Stomach (tissue), 4 donors: Measurements from ENCODE around the gene FXYD2.
"Not testable (repeated sequence)": the region's sequence is repeated elsewhere in the genome, so short reads cannot be mapped to it uniquely, and the experiment has no call there.

Experiments used
- POLR2A ChIP-seq, 4 donors: fragments of 450-650 bp; IDR thresholded peaks; one replicate each; pipeline ENCODE4 v1.6.1; 2016; ENCODE audit warnings: antibody characterized with exemption in 4 of 4, control low read depth in 2 of 4, mild to moderate bottlenecking in 1 of 4, moderate library complexity in 1 of 4
- TF ChIP-seq, protein P1 (sequence below), 7 experiments: fragments of 450-650 bp in 4 of 7; fragments of 200-600 bp in 3 of 7; sonication (generic) in 3 of 7; IDR thresholded peaks; one replicate each; pipeline ENCODE4 v1.5.1; 2016 to 2019; ENCODE audit warnings: antibody characterized with exemption in 7 of 7, control low read depth in 2 of 7, mild to moderate bottlenecking in 1 of 7

DNA sequence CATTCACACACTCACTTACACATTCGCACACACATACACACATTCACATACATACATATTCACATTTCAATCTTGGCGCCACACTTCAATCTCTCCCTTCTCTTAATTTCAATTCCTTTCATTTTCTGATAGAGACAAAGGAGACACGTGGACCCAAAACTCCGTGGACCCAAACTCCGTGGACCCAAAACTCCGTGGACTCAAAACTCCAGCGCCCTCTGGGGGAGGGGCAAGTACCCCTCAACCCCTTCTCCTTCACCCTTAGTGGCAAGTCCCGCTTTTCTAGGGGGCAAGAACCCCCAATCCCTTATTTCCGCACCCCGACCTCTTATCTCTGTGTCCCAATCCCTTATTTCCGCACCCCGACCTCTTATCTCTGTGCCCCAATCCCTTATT is 14.5 kb downstream of the FXYD2 start:
- not testable (repeated sequence) for TF ChIP-seq POLR2A (IDR thresholded peaks at IDR 0.05)
- TF ChIP-seq, protein P1, sequence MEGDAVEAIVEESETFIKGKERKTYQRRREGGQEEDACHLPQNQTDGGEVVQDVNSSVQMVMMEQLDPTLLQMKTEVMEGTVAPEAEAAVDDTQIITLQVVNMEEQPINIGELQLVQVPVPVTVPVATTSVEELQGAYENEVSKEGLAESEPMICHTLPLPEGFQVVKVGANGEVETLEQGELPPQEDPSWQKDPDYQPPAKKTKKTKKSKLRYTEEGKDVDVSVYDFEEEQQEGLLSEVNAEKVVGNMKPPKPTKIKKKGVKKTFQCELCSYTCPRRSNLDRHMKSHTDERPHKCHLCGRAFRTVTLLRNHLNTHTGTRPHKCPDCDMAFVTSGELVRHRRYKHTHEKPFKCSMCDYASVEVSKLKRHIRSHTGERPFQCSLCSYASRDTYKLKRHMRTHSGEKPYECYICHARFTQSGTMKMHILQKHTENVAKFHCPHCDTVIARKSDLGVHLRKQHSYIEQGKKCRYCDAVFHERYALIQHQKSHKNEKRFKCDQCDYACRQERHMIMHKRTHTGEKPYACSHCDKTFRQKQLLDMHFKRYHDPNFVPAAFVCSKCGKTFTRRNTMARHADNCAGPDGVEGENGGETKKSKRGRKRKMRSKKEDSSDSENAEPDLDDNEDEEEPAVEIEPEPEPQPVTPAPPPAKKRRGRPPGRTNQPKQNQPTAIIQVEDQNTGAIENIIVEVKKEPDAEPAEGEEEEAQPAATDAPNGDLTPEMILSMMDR (IDR thresholded peaks at IDR 0.05), result not testable (repeated sequence)
